NCI-H526 treated with DMSO at 0.1 percent for 48 hours (cell line): ENCODE data around the gene LIPG.

Experiments
- DNase-seq: peaks from one replicate; lab custom pipeline; 2025; lab: John Stamatoyannopoulos, UW

The LIPG gene

GRCh38 chr18:49638891-49639557 is 77.2 kb downstream of the LIPG start:
- DNase-seq, result no peak

DNA sequence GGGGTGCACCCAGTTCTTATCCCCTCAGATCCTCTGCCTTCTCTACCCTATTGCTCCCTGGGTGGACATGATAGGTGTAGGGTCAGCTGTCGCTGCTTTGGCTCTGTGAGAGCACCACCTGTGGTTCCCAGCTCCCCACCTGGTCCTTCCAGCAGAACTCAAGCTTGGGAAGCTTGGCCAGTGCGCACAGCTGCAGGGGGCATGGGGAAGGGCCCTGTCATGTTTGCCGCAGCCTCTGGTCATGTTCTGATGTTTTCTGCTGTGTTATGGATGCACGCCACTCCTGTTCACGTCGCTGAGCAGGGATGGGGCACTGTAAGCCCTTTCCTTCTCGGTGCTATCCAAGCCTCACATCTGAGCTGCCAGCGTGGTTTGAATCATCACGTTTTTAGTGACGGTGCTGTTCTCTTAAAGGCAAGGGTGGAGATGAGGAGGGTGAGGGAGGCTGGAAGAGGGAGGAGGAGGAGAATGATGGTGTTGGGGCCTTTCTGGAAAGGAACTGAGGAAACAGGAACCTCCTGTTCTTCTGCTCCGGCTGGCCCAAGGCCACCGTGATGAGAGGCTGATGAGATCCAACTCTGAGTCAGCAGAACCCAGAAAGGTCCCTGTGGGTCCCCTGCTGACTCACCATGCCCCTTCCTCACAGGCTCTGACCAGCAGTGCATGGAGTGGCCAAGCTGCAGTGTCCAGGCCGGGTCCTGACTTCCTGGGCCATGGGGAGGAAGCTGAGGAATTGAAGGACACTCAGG is 78.0 kb downstream of the LIPG start:
- DNase-seq, result no peak

GRCh38 chr18:49640741-49641140 is 78.9 kb downstream of the LIPG start:
- no peak for DNase-seq

DNA sequence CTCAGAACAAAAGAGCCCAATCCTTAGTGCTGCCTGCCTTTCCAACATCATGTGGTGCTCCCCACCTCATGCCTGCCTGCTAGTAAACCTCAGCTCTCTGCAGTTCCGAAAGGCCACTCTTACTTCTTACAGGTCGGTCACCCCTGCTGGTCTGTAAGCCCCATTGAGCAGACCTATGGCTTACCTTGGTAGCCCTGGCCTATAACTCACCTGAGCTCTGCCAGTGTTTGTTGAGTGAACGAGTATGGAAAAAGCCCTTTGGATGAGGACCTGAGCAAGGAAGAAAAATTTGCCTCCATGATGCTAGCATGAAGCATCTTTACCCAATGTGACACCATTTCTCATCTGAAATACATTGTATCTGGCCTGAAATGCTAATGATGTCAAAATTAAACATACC is 83.3 kb downstream of the LIPG start:
- DNase-seq, result no peak

GRCh38 chr18:49645841-49646351 is 84.0 kb downstream of the LIPG start:
- DNase-seq, result no peak

DNA sequence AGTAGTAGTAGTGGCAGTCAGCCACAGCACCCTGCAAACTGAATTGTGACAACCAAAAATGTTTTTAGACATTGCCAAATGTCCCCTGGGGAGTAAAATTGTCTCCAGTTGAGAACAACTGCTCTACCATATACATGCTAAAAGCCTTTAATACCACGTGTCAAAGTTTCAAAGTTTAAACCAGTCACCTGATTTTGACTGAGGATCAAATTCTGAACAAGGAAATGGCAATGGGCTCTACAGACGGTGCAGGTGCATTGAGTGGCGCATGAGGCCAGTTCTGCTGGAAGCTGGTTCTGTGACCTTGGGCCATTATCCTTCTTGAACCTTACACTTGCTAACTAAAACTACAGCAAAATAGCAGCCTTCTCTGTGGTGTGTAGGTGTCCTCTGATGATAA is 85.0 kb downstream of the LIPG start:
- no peak for DNase-seq

DNA sequence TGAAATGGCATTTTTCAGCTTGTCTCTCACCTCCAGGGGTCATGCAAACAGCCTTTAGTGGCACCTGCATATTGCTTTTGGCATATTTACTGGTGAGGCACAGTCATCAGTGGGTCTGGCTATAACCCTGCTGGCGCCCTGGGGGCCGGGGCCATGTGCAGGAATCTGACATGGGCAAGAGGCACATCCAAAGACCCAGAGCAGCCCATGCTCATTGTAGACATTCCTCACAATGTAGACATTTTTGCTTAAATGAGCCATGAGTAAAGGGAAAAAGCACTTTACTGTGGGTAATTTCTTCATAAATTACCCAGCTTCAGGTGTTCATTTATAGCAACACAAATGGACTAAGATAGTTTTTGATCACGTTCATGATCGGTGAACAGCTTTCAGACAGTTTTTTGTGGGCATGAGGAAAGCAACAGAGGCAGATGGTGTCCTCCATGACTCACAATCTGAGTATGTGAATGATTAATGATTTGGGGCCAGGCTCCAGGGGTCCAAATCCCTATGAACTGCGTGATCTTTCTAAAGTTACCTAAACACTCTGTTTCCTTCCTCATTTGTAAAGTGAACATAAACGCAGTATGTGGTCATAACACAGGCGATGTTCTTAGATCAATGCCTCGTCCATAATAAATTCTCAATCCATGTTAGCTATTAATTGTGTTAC is 85.8 kb downstream of the LIPG start:
- DNase-seq, result no peak

DNA sequence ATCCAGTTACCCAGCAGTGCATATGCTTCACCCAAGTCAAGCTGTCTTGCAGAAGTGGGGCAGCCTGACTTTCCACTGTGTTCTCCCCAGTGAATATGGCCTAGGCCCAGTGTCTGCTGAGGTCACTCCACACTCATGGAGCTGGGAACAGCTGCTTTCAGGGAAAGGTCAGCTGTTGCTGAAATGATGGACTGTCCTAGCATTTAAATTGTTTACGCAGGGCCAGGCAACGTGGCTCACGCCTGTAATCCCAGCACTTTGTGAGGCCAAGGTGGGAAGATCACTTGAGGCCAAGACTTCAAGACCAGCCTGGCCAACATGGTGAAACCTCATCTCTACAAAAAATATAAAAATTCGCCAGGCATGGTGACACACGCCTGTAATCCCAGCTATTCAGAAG is 86.5 kb downstream of the LIPG start:
- no peak for DNase-seq
